WTC11 (cell line): ENCODE measurements around the gene SLC8B1. TPM values are rescaled to one million over a fixed set of nuclear protein-coding genes. Genes with fewer than 3 reads are reported as not detected.

ENCODE experiments used
- ATAC-seq: fragments of 200-7000 bp; cut with Tn5 transposase; 2 replicates; pipeline ENCODE4 v1.10.0; 2021; ENCODE audit warnings: mild to moderate bottlenecking, moderate library complexity
- CTCF ChIA-PET: fragments of 300-600 bp; sonication (Branson Sonifier 250); formaldehyde crosslinking; loops from one replicate; lab custom pipeline; 2021; ENCODE audit warnings: antibody characterized with exemption; lab: Charles Lee
- POLR2A ChIA-PET: fragments of 350-600 bp; sonication (Branson Sonifier 250); formaldehyde crosslinking; loops from one replicate; lab custom pipeline; 2021; ENCODE audit warnings: antibody characterized with exemption; lab: Charles Lee
- DNase-seq: peaks from one replicate; pipeline ENCODE4 v3.0.0; 2021; ENCODE audit warnings: low spot score
- H3K27ac Mint-ChIP-seq: 2 replicates; pipeline ENCODE4 v1.8.0; 2021; ENCODE audit warnings: mixed read lengths
- H3K27me3 Mint-ChIP-seq: 2 replicates; pipeline ENCODE4 v1.8.0; 2021; ENCODE audit warnings: low read depth, mild to moderate bottlenecking, moderate library complexity, mixed read lengths
- H3K36me3 Mint-ChIP-seq: 2 replicates; pipeline ENCODE4 v1.8.0; 2021; ENCODE audit warnings: mixed read lengths
- H3K4me1 Mint-ChIP-seq: 2 replicates; pipeline ENCODE4 v1.8.0; 2022; ENCODE audit warnings: mixed read lengths
- H3K4me3 Mint-ChIP-seq: 2 replicates; pipeline ENCODE4 v1.8.0; 2021; ENCODE audit warnings: mild to moderate bottlenecking, moderate library complexity, mixed read lengths
- H3K9me3 Mint-ChIP-seq: 2 replicates; pipeline ENCODE4 v1.8.0; 2021; ENCODE audit warnings: mixed read lengths
- ATF6 ChIP-seq: sonication (generic); formaldehyde crosslinking; IDR thresholded peaks from 2 replicates; pipeline ENCODE4 v1.8.1; 2023; ENCODE audit warnings: mild to moderate bottlenecking, missing genetic modification reagents
- CTCF ChIP-seq: fragments of 200-600 bp; IDR thresholded peaks from 2 replicates; pipeline ENCODE4 v1.8.0; 2022; ENCODE audit warnings: antibody characterized with exemption
- ETV6 ChIP-seq: sonication (generic); formaldehyde crosslinking; IDR thresholded peaks from 2 replicates; pipeline ENCODE4 v1.8.1; 2022; ENCODE audit warnings: mild to moderate bottlenecking, missing genetic modification reagents
- FOXK1 ChIP-seq: sonication (generic); formaldehyde crosslinking; IDR thresholded peaks from 2 replicates; pipeline ENCODE4 v1.8.0; 2022; ENCODE audit warnings: mild to moderate bottlenecking, moderate library complexity, missing genetic modification reagents
- FOXP1 ChIP-seq: sonication (generic); formaldehyde crosslinking; IDR thresholded peaks from 2 replicates; pipeline ENCODE4 v1.8.0; 2022; ENCODE audit warnings: missing genetic modification reagents, mild to moderate bottlenecking, moderate library complexity, borderline replicate concordance
- IRF1 ChIP-seq: sonication (generic); formaldehyde crosslinking; IDR thresholded peaks from 2 replicates; pipeline ENCODE4 v1.8.0; 2023; ENCODE audit warnings: missing genetic modification reagents
- MXD4 ChIP-seq: fragments of 250-450 bp; sonication (Bioruptor Pico); IDR thresholded peaks from 2 replicates; pipeline ENCODE4 v1.8.0; 2021; ENCODE audit warnings: mild to moderate bottlenecking, moderate library complexity, borderline replicate concordance
- NR2C2 ChIP-seq: sonication (generic); formaldehyde crosslinking; IDR thresholded peaks from 2 replicates; pipeline ENCODE4 v1.8.0; 2022; ENCODE audit warnings: mild to moderate bottlenecking, missing genetic modification reagents
- PREB ChIP-seq: sonication (generic); formaldehyde crosslinking; IDR thresholded peaks from 2 replicates; pipeline ENCODE4 v1.8.1; 2022; ENCODE audit warnings: mild to moderate bottlenecking, missing genetic modification reagents, moderate library complexity, borderline replicate concordance
- SMAD4 ChIP-seq: sonication (generic); formaldehyde crosslinking; IDR thresholded peaks from 2 replicates; pipeline ENCODE4 v1.8.0; 2022; ENCODE audit warnings: mild to moderate bottlenecking, missing genetic modification reagents
- SP1 ChIP-seq: sonication (generic); formaldehyde crosslinking; conservative IDR thresholded peaks from 2 replicates; pipeline ENCODE4 v1.8.1; 2022; ENCODE audit warnings: missing genetic modification reagents
- STAT6 ChIP-seq: sonication (generic); formaldehyde crosslinking; conservative IDR thresholded peaks from 2 replicates; pipeline ENCODE4 v1.8.1; 2023; ENCODE audit warnings: mild to moderate bottlenecking, low read depth, missing genetic modification reagents, moderate library complexity
- ZNF121 ChIP-seq: sonication (generic); formaldehyde crosslinking; IDR thresholded peaks from 2 replicates; pipeline ENCODE4 v1.8.0; 2023; ENCODE audit warnings: missing genetic modification reagents
- ZNF416 ChIP-seq: fragments of 250-450 bp; sonication (Bioruptor Pico); IDR thresholded peaks from 2 replicates; pipeline ENCODE4 v1.9.0; 2021; ENCODE audit warnings: mild to moderate bottlenecking, inconsistent platforms
- ZNF423 ChIP-seq: fragments of 250-450 bp; sonication (Bioruptor Pico); IDR thresholded peaks from 2 replicates; pipeline ENCODE4 v2.1.2; 2022; ENCODE audit warnings: mild to moderate bottlenecking, moderate library complexity
- total RNA-seq: library from RNA; stranded (reverse); gene quantifications from 3 replicates; pipeline ENCODE4 v1.2.3, GENCODE V29; 2021

The SLC8B1 gene
- total RNA-seq, 1 experiment from 2014 or later: 13.8 TPM

- TF ChIP-seq ATF6: no peak
- no peak for TF ChIP-seq IRF1
- no peak for TF ChIP-seq FOXK1 (CRISPR knock-in tag)
- TF ChIP-seq SP1 (CRISPR knock-in tag): no peak
- no peak for TF ChIP-seq MXD4 (CRISPR knock-in tag)
- TF ChIP-seq STAT6 (CRISPR knock-in tag): no peak
- POLR2A ChIA-PET: no interaction called here
- peaks cover 12% of the 10 kb centered on the region for H3K9me3 Mint-ChIP-seq
- ATAC-seq (no peak), DNase-seq (no peak)
- no peak overlapping the region for H3K4me3 Mint-ChIP-seq
- H3K27me3 Mint-ChIP-seq: no peaks in the 10 kb centered on the region
- 0 out of 2 replicates have a peak, but pooled peaks cover 2% of the 10 kb centered on the region for H3K4me1 Mint-ChIP-seq
- CTCF ChIA-PET: interaction anchor here (1.0 kb wide), 1 partner anchor 103 kb away, joined by 3 read pairs; no protein-coding TSS in a partner anchor
- peaks cover 18% of the 10 kb centered on the region for H3K36me3 Mint-ChIP-seq
- H3K27ac Mint-ChIP-seq: no peak overlapping the region
Observed at GRCh38 chr12:113322343-113322742, 12.6 kb downstream of the SLC8B1 start.

- Mint-ChIP-seq H3K36me3 (peaks cover 18% of the 10 kb centered on the region), H3K27ac (no peak overlapping the region), H3K4me3 (no peak overlapping the region), H3K27me3 (no peaks in the 10 kb centered on the region), H3K4me1 (no peaks in the 10 kb centered on the region), H3K9me3 (peaks cover 12% of the 10 kb centered on the region)
- ChIA-PET POLR2A (no interaction called here), CTCF (interaction anchor here (1.4 to 3.2 kb wide), 2 partner anchors 10 to 105 kb away, joined by 4 to 17 read pairs; no protein-coding TSS in a partner anchor)
- TF ChIP-seq FOXP1 (CRISPR knock-in tag) (no peak), ZNF416 (no peak), SMAD4 (CRISPR knock-in tag) (no peak), ETV6 (no peak), PREB (no peak), NR2C2 (CRISPR knock-in tag) (no peak), ZNF121 (CRISPR knock-in tag) (no peak), ZNF423 (CRISPR knock-in tag) (no peak), CTCF (no peak)
- no peak; the same call in 1 of the 2 replicates for ATAC-seq
- no peak for DNase-seq
Observed at GRCh38 chr12:113320401-113320800, 14.5 kb downstream of the SLC8B1 start.
